Right forelimb (tissue), 1 donor: Measurements from ENCODE around the gene SP100.
"Not testable (repeated sequence)": the region's sequence is repeated elsewhere in the genome, so short reads cannot be mapped to it uniquely, and the experiment has no call there.

ENCODE experiments used
- DNase-seq: peaks from one replicate; pipeline ENCODE4 v3.0.0-alpha.2; 2018

Gene SP100

DNA sequence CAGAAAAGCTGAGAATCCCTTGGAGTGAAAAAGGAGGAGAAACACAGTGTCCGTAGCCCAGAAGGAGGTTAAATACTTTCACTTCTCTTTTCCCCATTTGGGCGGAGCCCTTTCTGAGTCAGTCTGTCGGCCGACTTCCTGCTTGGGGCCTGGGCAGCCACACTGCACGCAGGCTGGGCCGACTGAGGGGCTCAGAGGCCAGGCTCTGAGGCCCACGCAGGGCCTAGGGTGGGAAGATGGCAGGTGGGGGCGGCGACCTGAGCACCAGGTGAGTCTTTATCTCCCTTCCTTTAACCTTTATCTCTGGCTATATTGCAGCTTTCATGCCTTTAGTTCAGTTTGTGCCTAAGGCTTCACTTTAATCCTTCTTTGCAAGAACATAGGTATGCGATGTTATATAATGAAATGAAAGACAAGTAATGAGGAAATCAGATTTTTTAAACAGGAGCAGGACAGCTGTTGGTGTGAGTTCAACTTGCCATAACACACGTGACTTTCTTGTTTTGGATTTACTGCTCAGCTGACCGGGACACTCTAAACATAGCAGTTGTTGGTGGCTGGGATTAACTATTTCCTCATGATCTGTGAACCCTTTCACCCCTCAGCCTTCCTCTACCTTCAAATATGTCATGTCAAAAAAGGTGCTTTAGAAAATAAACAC, at the start of gene SP100:
Gene SP100, plus strand, starts transcription at position 141 of the 661 bp plus-strand sequence. Its CDS starts 96 bp downstream, at position 237.
- peak; percentile 54 for DNase-seq

DNA sequence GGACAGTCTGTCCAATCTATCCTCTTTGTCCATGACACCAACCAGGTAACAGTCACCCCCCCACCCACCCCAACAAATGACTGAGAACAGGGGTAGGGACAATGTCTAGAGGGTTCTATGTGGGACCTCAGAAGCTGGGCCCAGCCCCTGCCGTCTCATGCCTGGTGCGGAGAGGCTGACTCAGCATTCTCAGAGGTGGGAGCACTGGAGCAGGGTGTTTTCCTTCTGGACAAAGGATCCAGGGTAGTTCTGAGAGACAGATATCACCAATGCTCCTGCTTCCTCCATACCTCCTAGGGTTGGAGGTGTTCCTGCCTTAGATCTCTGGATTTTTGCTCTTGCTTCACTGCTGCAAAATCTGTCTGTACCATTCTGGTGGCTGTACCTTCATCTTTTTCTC, 33.9 kb upstream of the SP100 start:
- no peak for DNase-seq

DNA sequence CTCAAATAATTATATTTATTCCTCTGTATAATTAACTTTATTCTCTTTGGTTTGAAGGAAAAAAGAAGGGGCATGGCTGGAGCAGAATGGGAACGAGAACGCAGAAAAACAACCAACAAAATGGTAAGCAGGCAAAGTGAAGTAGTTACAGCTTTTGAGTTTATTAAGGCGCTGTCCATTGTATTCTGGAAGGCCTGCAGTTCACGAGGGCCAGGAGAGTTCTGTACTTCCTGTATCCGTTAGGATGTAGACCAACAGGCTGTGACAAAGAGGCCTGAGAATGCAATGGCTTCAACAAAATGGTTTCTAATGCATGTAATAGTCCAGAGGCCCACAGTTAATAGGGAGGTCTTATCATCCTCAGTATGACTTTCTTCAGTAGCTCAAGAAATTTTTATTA, 32.5 kb upstream of the SP100 start:
- no peak for DNase-seq

DNA sequence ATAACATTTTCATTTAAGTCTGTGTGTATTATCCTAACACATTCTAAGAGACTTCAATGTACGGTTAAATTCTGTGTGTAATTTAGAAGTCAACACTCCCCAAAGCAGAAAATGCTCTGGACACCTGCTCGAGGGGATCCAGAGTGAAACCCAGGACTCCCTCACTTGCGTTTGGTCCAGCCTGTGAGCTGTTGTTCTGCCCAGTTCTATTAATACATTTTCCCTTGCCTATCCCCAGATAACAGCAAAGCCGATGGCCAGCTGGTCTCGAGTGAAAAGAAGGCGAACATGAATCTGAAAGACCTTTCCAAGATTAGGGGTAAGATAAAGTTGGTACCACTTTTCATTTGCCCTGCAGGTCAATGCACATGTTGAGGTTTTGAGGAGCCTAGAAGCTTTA, 31.0 kb upstream of the SP100 start:
- DNase-seq = no peak

DNA sequence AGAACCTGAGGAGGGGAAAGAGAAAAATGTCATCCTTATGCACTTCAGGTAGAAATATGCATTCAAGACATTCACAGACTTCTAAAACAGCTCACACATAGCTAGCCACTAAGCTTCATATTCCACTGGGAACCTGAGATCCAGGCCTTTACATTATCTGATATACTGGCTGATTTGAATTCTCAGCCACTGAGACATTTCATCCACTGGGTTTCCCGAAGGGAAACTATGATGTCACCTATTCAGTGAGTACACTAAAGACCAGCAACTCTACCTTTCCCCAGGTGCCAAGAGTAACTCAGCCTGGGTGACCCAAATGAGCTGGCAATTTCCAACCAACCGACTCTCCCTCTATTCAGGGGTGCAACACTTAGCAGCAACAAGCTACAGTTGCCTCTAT, 21.7 kb upstream of the SP100 start:
- no peak for DNase-seq

GRCh38 chr2:230398698-230399097, 17.3 kb upstream of the SP100 start:
- not testable (repeated sequence) for DNase-seq

GRCh38 chr2:230400041-230400440, 16.0 kb upstream of the SP100 start:
- no peak for DNase-seq

DNA sequence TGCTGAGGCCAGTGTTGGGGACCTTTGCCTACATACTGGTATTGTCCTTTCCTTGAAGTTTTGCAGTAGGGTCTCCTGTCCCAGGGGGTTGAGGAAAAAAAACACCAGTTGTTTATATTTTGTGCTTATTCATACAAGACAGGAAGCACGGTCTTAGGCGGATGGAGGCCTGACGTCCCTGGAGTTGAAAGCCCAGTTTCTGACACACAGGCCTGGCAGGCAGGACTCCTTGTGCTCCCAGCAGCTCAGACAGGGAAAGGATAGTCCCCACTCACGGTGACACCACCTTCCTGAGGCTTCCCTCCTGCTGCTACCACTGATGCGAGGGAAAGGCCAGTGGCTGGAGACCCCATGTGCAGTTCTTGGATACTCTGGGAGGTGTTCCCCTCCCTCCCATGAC, 15.5 kb upstream of the SP100 start:
- DNase-seq = no peak

- DNase-seq = not testable (repeated sequence)
These were observed 15.0 kb upstream of the SP100 start for GRCh38 chr2:230401026-230401425.

DNA sequence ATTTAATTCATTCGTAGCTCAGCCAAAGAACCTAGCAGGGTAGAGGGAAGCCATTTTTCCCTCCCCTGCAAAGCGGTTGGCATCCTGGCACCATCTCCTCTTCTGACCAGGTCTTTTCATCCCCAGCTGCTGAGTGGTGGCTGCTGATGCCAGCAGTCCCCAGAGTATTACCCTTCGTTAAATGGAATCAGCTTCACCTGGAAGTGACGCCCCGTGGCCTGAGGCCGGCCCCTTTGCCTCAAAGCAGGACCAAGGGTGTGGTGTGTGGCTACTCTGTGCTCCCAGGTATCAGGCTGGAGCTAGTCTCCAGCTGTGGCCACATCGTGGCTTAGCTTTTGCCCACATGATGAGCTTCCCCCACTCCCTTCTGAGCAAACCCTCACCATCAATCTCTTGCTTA, 12.3 kb upstream of the SP100 start:
- DNase-seq = no peak

- DNase-seq = no peak
These were observed 10.2 kb upstream of the SP100 start for GRCh38 chr2:230405824-230406223.

DNA sequence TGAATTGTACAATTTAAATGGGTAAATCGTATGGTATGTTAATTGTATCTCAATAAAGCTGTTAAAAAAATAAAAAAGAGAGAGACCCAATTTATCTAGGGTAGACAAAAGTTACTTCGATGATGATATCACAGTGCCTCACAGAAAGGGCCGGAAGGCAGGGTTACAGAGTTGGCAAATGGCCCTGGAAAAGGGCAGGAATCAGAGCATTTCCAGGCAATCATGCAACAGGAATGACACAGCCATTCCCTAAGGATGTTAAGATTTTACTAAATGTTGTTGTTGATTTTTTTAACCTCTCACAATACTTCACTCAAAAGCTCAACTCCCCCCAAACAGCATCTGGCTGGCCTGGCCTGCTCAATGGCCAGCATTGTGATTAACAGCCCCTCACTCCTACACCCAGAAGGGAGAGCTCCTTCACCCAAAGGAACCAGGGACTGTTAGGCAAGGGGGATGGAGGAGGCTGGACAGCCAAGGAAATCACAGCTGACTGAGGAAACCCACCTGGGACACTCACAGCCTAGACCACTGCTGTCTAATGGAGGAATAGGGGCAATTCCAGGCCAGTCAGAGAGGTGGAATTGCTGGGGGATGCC, 7.7 kb upstream of the SP100 start:
- DNase-seq = no peak

- not testable (repeated sequence) for DNase-seq
These were observed 6.7 kb upstream of the SP100 start for GRCh38 chr2:230409316-230409715.

DNA sequence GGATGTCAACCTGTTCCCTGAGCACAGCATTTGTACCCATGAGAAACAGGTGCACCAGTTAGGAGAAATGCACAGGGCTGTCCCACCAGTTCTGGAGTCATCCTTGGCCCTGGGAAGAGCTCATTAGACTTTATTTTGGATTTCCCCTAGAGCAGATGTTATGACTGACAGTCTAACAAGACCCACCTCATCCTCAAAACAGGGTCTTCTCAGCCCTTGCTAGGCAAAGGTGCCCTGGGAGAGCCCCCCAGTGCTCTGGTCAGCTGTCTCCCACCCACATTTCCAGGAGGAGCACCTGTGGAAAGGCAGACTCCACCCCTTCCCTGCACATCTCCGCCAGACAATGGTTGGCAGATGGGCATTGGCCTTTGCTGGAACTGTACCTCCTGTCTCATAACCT, 5.7 kb upstream of the SP100 start:
- no peak for DNase-seq

DNA sequence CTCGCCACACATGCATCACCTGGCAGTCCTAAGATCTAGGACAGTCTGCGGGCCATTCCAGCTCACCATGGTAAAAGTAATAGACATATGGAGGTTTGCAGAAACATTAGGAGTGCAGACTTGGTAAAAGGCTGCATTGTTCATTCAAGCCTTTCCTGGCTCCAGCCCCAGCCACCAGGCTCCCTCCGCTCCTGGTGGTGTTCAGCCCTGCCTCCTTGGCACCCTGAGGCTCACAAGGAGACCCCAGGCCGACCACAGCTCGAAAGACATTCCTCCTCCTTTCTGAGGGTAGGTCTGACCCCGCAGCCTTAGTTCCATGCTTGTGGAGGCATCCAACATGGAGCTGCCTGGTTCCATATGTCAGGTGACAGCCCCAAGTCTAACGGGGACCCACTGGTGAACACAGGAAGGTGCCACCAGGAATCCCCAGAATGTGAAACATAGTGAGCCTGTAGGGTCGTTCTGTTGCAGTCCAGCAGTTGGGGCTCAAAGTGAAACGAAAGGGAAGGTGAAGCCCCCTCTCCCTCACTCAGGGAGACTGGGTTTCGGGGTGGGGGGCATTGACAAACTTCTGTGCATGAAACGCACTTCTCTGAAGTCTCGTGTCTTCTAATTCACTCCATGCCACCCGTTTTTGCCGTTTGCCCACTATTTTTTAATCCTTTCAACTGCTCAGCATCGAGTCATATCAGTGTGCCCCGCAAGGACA, 5.0 kb upstream of the SP100 start:
- DNase-seq = no peak

DNA sequence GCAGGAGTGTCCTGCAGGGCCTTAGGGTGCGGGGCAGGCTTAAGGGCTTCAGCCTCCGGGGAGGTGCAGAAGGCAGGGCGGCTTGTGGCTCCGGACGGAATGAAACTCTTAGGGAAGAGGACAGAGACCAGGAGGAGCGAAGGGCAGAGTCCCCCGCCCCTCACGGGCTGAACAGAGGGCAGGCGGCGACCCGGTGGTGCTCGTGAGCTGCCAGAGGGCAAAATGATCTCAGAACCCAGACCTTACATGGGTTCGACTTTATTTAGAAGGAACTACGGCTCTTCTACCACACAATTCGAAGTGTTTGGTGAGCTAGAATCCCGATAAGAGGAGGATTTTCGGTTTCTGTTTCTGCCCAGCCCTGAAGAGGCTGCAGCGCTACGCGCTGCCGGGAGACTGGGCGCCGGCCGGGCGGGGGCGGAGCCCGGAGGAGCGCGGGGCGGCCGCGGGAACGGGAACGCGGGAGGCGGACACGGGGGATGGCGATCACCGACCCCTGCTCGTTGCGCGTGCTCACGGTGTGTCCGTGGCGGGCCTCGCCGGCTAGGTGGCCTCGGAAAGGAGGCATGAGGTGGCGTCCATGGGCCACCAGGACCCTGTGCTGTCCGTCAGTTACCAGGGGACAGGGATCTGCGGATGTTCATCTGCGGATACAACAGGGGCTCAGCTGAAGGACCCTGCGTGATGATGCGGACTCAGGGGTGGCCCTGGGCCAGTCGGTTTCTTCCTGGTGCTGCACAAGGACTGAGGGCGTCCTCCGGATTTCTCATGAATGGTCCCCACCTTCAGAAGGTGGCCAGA, 4.2 kb upstream of the SP100 start:
- DNase-seq = peak; percentile 74

DNA sequence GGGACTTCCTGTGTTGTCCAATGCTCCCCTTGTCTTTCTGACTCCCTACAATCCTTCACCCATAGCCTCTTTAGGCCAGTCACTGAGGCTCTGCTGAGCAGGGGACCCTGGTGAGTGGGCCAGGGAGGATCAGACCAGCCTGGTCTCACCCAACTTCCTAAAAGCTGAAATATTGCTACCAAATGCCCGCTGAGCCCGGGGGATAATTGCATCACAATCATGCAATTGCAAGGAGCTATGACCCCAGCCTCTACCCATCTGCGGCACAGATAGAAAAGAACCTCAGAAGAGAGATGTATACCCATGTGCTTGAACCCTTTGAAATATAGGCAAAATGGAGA, 3.7 kb upstream of the SP100 start:
- no peak for DNase-seq

GRCh38 chr2:230412846-230413245, 3.2 kb upstream of the SP100 start:
- DNase-seq = no peak

DNA sequence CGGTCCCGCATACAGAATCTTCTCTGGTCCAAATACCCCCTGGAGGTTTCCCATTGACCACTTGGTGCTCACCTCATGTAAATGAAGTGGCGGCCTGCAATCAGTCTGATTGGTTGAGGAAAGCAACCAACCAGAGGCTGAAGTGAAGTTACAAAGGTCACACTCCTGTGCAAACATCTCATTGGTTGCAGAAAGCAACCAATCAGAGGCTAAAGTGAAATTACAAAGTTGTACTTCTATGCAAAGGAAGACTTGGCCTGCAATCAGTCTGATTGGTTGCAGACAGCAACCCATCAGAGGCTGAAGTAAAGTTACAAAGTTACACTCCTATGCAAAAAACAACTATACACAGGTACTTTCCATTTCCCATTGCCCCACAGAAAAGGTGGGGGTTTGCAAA, 2.5 kb upstream of the SP100 start:
- DNase-seq = no peak

GRCh38 chr2:230414302-230414701, 1.7 kb upstream of the SP100 start:
- no peak for DNase-seq

- no peak for DNase-seq
These were observed 1.4 kb downstream of the SP100 start for GRCh38 chr2:230417436-230417835.

DNA sequence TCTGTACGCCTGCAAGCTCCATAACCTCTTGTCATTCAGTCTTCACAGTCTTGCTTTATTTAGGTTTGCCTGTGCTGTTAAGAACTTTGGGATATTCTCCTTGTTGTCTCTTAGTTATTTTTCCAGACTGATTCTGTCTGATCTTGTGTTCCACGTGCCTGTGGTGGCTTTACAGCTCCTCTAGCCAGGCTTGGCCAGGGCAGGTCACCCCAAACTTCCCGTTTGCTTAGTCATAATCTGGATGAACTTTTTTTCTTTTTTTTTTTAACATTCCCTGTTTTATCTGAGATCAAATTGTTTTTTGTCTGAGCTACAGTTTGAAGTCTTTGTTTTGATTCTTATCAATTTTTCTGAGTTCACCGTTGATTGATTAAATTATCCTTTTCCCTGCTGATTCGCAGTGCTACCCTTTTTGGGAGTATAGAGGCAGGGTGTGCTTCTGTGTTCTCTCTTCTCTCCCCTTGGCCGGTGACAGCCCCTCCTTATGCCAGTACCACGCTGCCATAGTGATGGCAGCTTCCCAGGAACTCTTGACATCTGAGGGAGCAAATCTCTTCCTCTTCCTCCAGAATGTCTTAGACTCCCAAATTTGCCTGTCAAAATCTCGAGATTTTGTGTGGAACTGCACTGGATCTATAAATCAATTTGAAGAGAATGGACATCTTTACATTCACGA, 2.5 kb downstream of the SP100 start:
- no peak for DNase-seq

GRCh38 chr2:230419181-230419580, 3.2 kb downstream of the SP100 start:
- DNase-seq = no peak
